K562 (cell line): ENCODE measurements around the gene PARD3. TPM values are rescaled to one million over a fixed set of nuclear protein-coding genes. Genes with fewer than 3 reads are reported as not detected.

ENCODE experiments used
- ATAC-seq: fragments of 200-7000 bp; cut with Tn5 transposase; 3 replicates; pipeline ENCODE4 v1.9.1; 2020; ENCODE audit warnings: moderate library complexity
- BruUV-seq: library from RNA; stranded (reverse); fragments of 400-500 nt; replicated peaks from 2 replicates; lab custom pipeline; 2021; lab: Mats Ljungman, UMichigan
- CTCF ChIA-PET: fragments of 300-600 bp; formaldehyde crosslinking; extraction: SDS; loops from one replicate; lab custom pipeline; 2021; ENCODE audit warnings: low intra/inter-chr PET ratio; lab: Yijun Ruan, JAX
- POLR2A ChIA-PET: fragments of 300-600, 350-650 bp; sonication (Branson Sonifier 250); formaldehyde crosslinking; extraction: SDS; loops from one replicate; lab custom pipeline; 2021; ENCODE audit warnings: antibody characterized with exemption, inconsistent platforms; lab: Yijun Ruan, JAX
- DNase-seq, 4 experiments: peaks; one replicate each; pipeline versions ENCODE4 v3.0.0 to v3.0.0-alpha.2; 2011 to 2018; ENCODE audit warnings: low spot score in 3 of 4, mixed read lengths in 3 of 4; ENCODE audit errors: extremely low read depth in 1 of 4
- FAIRE-seq: peaks from 2 replicates; lab custom pipeline; 2011; peaks lifted over from hg19 to GRCh38; lab: Jason Lieb, UNC
- H2AFZ ChIP-seq: 2 replicates; pipeline ENCODE4 v1.6.0; 2011; ENCODE audit warnings: low read depth, low read length, control low read depth, inconsistent platforms
- H3K27ac ChIP-seq: fragments of 200-600 bp; 3 replicates; pipeline ENCODE4 v1.8.0; 2011; ENCODE audit warnings: low read depth, mild to moderate bottlenecking, control low read depth, inconsistent platforms, low read length, moderate library complexity, mixed read lengths; ENCODE audit errors: extremely low read depth
- H3K27me3 ChIP-seq, 2 experiments: fragments of 300-600 bp in 1 of 2; 2 replicates in 1 of 2; 3 replicates in 1 of 2; pipeline versions ENCODE4 v1.6.0 to v1.8.0; 2011; ENCODE audit warnings: inconsistent platforms in 2 of 2, low read length in 2 of 2, mild to moderate bottlenecking in 1 of 2, mixed read lengths in 1 of 2, moderate library complexity in 1 of 2; ENCODE audit not compliant: control insufficient read depth in 2 of 2, insufficient read depth in 2 of 2
- H3K36me3 ChIP-seq: fragments of 300-600 bp; 3 replicates; pipeline ENCODE4 v1.8.0; 2011; ENCODE audit warnings: mild to moderate bottlenecking, low read length, inconsistent platforms; ENCODE audit not compliant: control insufficient read depth, insufficient read depth
- H3K4me1 ChIP-seq, 2 experiments: fragments of 200-600 bp in 1 of 2; replicated peaks in 1 of 2; 2 replicates in 1 of 2; 3 replicates in 1 of 2; pipeline versions ENCODE4 v1.5.1 to v1.8.0; 2011; ENCODE audit warnings: inconsistent platforms in 2 of 2, low read length in 2 of 2, mild to moderate bottlenecking in 1 of 2, mixed read lengths in 1 of 2, moderate library complexity in 1 of 2; ENCODE audit not compliant: control insufficient read depth in 2 of 2, insufficient read depth in 2 of 2
- H3K4me2 ChIP-seq: 2 replicates; pipeline ENCODE4 v1.6.1; 2011; ENCODE audit warnings: low read length, control low read depth, inconsistent platforms, mixed read lengths; ENCODE audit not compliant: insufficient read depth
- H3K4me3 ChIP-seq: fragments of 200-600 bp; sonication (generic), shearing (Covaris generic); 2 replicates; pipeline ENCODE4 v1.5.1; 2016; ENCODE audit warnings: control low read depth, inconsistent platforms
- H3K79me2 ChIP-seq: fragments of 200-600 bp; 3 replicates; pipeline ENCODE4 v1.8.0; 2011; ENCODE audit warnings: low read length, inconsistent platforms; ENCODE audit not compliant: control insufficient read depth, insufficient read depth
- H3K9ac ChIP-seq, 2 experiments: 2 replicates each; pipeline versions ENCODE4 v1.6.0 to v1.6.1; 2011; ENCODE audit warnings: low read depth in 2 of 2, low read length in 2 of 2, control low read depth in 1 of 2, inconsistent platforms in 1 of 2, mild to moderate bottlenecking in 1 of 2, mixed read lengths in 1 of 2; ENCODE audit not compliant: insufficient read depth in 1 of 2
- H3K9me1 ChIP-seq: one replicate; pipeline ENCODE4 v1.6.0; 2011; ENCODE audit warnings: inconsistent platforms, mild to moderate bottlenecking, low read length, moderate library complexity; ENCODE audit not compliant: control insufficient read depth, insufficient read depth
- H3K9me3 ChIP-seq: replicated peaks from 2 replicates; pipeline ENCODE4 v1.5.1; 2011; ENCODE audit warnings: low read depth, low read length, inconsistent platforms; ENCODE audit not compliant: control insufficient read depth, insufficient read depth
- H4K20me1 ChIP-seq: replicated peaks from 2 replicates; pipeline ENCODE4 v1.6.1; 2011; ENCODE audit warnings: low read length, inconsistent platforms, mixed read lengths; ENCODE audit not compliant: control insufficient read depth, insufficient read depth
- DIDO1 ChIP-seq: fragments of 450-650 bp; IDR thresholded peaks from 2 replicates; pipeline ENCODE4 v1.6.1; 2016; ENCODE audit warnings: low read depth, missing biosample characterization, missing genetic modification characterization
- GATA2 ChIP-seq: sonication (generic); formaldehyde crosslinking; IDR thresholded peaks from 2 replicates; pipeline ENCODE4 v1.4.0; 2020; ENCODE audit warnings: mild to moderate bottlenecking, missing genetic modification reagents
- GATAD2A ChIP-seq: fragments of 450-650 bp; IDR thresholded peaks from 2 replicates; pipeline ENCODE4 v1.6.1; 2017
- HDAC1 ChIP-seq, 2 experiments: fragments of 450-650 bp; IDR thresholded peaks; 2 replicates each; pipeline ENCODE4 v1.6.1; 2016 to 2017; ENCODE audit warnings: inconsistent platforms in 1 of 2, mild to moderate bottlenecking in 1 of 2, moderate library complexity in 1 of 2
- MAZ ChIP-seq, 2 experiments: fragments of 450-650 bp in 1 of 2; sonication (generic) in 1 of 2; formaldehyde crosslinking; IDR thresholded peaks in 1 of 2; conservative IDR thresholded peaks in 1 of 2; 2 replicates each; pipeline versions ENCODE4 v1.4.0 to v1.5.0; 2020; ENCODE audit warnings: mild to moderate bottlenecking in 1 of 2, missing genetic modification reagents in 1 of 2
- NCOA2 ChIP-seq, 2 experiments: fragments of 450-650 bp; IDR thresholded peaks; 2 replicates each; pipeline ENCODE4 v1.6.1; 2018; ENCODE audit warnings: mild to moderate bottlenecking in 2 of 2, moderate library complexity in 1 of 2; ENCODE audit not compliant: partially characterized antibody in 2 of 2
- NFIX ChIP-seq: fragments of 250-450 bp; sonication (Bioruptor Pico); IDR thresholded peaks from 2 replicates; pipeline ENCODE4 v1.4.0; 2020; ENCODE audit warnings: low read depth, mild to moderate bottlenecking, moderate library complexity
- PTTG1 ChIP-seq: fragments of 450-650 bp; IDR thresholded peaks from 2 replicates; pipeline ENCODE4 v1.6.1; 2016; ENCODE audit warnings: low read depth, mild to moderate bottlenecking, missing genetic modification characterization, missing compliant biosample characterization
- RB1 ChIP-seq: fragments of 450-650 bp; IDR thresholded peaks from 2 replicates; pipeline ENCODE4 v1.6.1; 2017; ENCODE audit warnings: low read depth, mild to moderate bottlenecking
- RFX1 ChIP-seq: fragments of 450-650 bp; IDR thresholded peaks from 2 replicates; pipeline ENCODE4 v1.6.1; 2016; ENCODE audit warnings: mild to moderate bottlenecking, moderate library complexity
- RREB1 ChIP-seq: fragments of 250-450 bp; sonication (Bioruptor Pico); IDR thresholded peaks from 2 replicates; pipeline ENCODE4 v1.4.0; 2020
- SMARCA4 ChIP-seq: fragments of 450-650 bp; IDR thresholded peaks from 2 replicates; pipeline ENCODE4 v1.6.1; 2016
- SMARCE1 ChIP-seq: fragments of 450-650 bp; IDR thresholded peaks from 2 replicates; pipeline ENCODE4 v1.7.1; 2016; ENCODE audit warnings: mild to moderate bottlenecking
- SRSF7 ChIP-seq: fragments of 200-400 bp; formaldehyde crosslinking; optimal IDR thresholded peaks from 2 replicates; pipeline ENCODE3; 2017; ENCODE audit warnings: mild to moderate bottlenecking, low read depth, low read length
- SRSF9 ChIP-seq: fragments of 200-400 bp; formaldehyde crosslinking; IDR thresholded peaks from 2 replicates; pipeline ENCODE4 v1.6.1; 2017; ENCODE audit warnings: low read depth, low read length, borderline replicate concordance
- ZBTB1 ChIP-seq: sonication (generic); formaldehyde crosslinking; IDR thresholded peaks from 2 replicates; pipeline ENCODE4 v1.8.1; 2023; ENCODE audit warnings: missing genetic modification reagents, low read depth, mild to moderate bottlenecking, borderline replicate concordance
- ZNF184 ChIP-seq: sonication (generic); formaldehyde crosslinking; IDR thresholded peaks from 2 replicates; pipeline ENCODE4 v1.5.0; 2020; ENCODE audit warnings: missing genetic modification reagents
- ZNF212 ChIP-seq: fragments of 450-650 bp; formaldehyde crosslinking; IDR thresholded peaks from 2 replicates; pipeline ENCODE4 v1.4.0; 2020; ENCODE audit warnings: mild to moderate bottlenecking
- ZNF507 ChIP-seq: conservative IDR thresholded peaks from 2 replicates; pipeline ENCODE4 v1.6.1; 2017; ENCODE audit warnings: missing genetic modification characterization, missing compliant biosample characterization
- ZSCAN29 ChIP-seq: fragments of 450-650 bp; IDR thresholded peaks from 2 replicates; pipeline ENCODE4 v1.6.1; 2017
- WGBS: fragments of 100-300 bp; shearing (Covaris generic); methylation state at CpG from one replicate; pipeline ENCODE4 v1.1.6; 2016; ENCODE audit warnings: low coverage, mixed read lengths; ENCODE audit not compliant: insufficient coverage; ENCODE audit errors: missing lambda C conversion rate; 5-methylcytosine and 5-hydroxymethylcytosine counted together
- in situ Hi-C: fragments of 300-500 bp; cut with MboI; formaldehyde crosslinking; loops from 4 replicates; pipeline ENCODE4 v1.15.0; 2018; ENCODE audit warnings: inconsistent platforms, mixed read lengths
- intact Hi-C: fragments of 100-400 bp; cut with micrococcal nuclease; formaldehyde crosslinking; loops from 2 replicates; pipeline ENCODE4 v1.14.2; 2022
- polyA plus RNA-seq, 8 experiments: library from polyadenylated mRNA; depleted of rRNA in 4 of 8; stranded (reverse) in 5 of 8; unstranded in 3 of 8; fragments of >200 nt; fragmentation: Nextera tagmentation in 2 of 8; fragmentation: Illumina TruSeq in 1 of 8; extraction: Ambion mirVana in 2 of 8; extraction: Trizol in 1 of 8; gene quantifications; 2 replicates each; pipeline versions ENCODE4 v1.2.1 to v1.2.3, GENCODE V29; 2011 to 2014; ENCODE audit warnings: inconsistent platforms in 1 of 8, missing spikeins in 1 of 8
- total RNA-seq, 7 experiments: library from RNA; depleted of rRNA in 6 of 7; stranded (reverse); fragments of >200 nt in 6 of 7; fragmentation: Illumina TruSeq in 2 of 7; extraction: Trizol in 2 of 7; gene quantifications; 2 replicates each; pipeline versions ENCODE4 v1.2.1 to v1.2.3, GENCODE V29; 2011 to 2021; ENCODE audit warnings: low replicate concordance in 1 of 7

PARD3 gene
- total and polyA plus RNA-seq, 9 of the 15 experiments (the other 6 are each of a cell fraction or from before 2014, with no cell fraction given), result 2.7 to 11.7 (median 7.7) TPM

- H2AFZ ChIP-seq, result no peak overlapping the region
- DNase-seq (no peak), FAIRE-seq (no peak), ATAC-seq (no peak)
- 0 out of 2 replicates have a peak, but pooled peaks cover 17% of the 10 kb centered on the region for H4K20me1 ChIP-seq
- intact Hi-C loops, result no loop called here
- no TSS peak for BruUV-seq
- H3K36me3 ChIP-seq, result no peaks in the 10 kb centered on the region
- H3K27ac ChIP-seq, result no peak overlapping the region
- TF ChIP-seq SRSF9, result no peak
- no peak for TF ChIP-seq ZNF507 (tag)
- no peak for TF ChIP-seq RREB1
- TF ChIP-seq ZSCAN29, result no peak
- TF ChIP-seq RFX1, result no peak
- no peak for TF ChIP-seq ZNF212 (CRISPR knock-in tag)
- TF ChIP-seq GATAD2A, result no peak
- no peak for TF ChIP-seq NCOA2 (IDR thresholded peaks at IDR 0.05; ENCODE audit: partially characterized antibody in 2 of 2)
- no peak for TF ChIP-seq RB1
- no peak for TF ChIP-seq SMARCA4
- no peak for TF ChIP-seq ZNF184
- TF ChIP-seq SMARCE1, result no peak
- no peak for TF ChIP-seq ZBTB1 (CRISPR knock-in tag)
- no peak for TF ChIP-seq SRSF7
- no peak for TF ChIP-seq NFIX (CRISPR knock-in tag)
- no peak for TF ChIP-seq MAZ (CRISPR knock-in tag; conservative IDR thresholded peaks at IDR 0.05 in 1 of 2, IDR thresholded peaks at IDR 0.05 in 1 of 2)
- no peak for TF ChIP-seq HDAC1 (IDR thresholded peaks at IDR 0.05)
- TF ChIP-seq GATA2 (CRISPR knock-in tag), result no peak
- TF ChIP-seq PTTG1 (tag), result no peak
- TF ChIP-seq DIDO1 (tag), result no peak
- in situ Hi-C loops, result no loop called here
- ChIA-PET POLR2A (interaction anchor here (0.6 to 1.3 kb wide), 3 partner anchors 11 to 1667 kb away, joined by 3 to 4 read pairs (median 3); no protein-coding TSS in a partner anchor), CTCF (no interaction called here)
- no peak overlapping the region for H3K4me3 ChIP-seq
- peaks cover 0 to 7% of the 10 kb centered on the region in 2 experiments; a peak in 3 of 5 replicates for H3K27me3 ChIP-seq
- H3K9me3 ChIP-seq, result no peaks in the 10 kb centered on the region
- no peaks in the 10 kb centered on the region for H3K9me1 ChIP-seq
- H3K79me2 ChIP-seq, result no peaks in the 10 kb centered on the region
- WGBS, result 12% methylated on average over 12 of the region's 12 CpGs
- H3K4me2 ChIP-seq, result no peak overlapping the region
- H3K4me1 ChIP-seq, result no peaks in the 10 kb centered on the region
- no peak overlapping the region for H3K9ac ChIP-seq
These were observed 163.5 kb downstream of the PARD3 start for GRCh38 chr10:34651416-34652195.
